ENCODE data around the gene MDH1B.
"Not testable (repeated sequence)": the region's sequence is repeated elsewhere in the genome, so short reads cannot be mapped to it uniquely, and the experiment has no call there.

DNA sequence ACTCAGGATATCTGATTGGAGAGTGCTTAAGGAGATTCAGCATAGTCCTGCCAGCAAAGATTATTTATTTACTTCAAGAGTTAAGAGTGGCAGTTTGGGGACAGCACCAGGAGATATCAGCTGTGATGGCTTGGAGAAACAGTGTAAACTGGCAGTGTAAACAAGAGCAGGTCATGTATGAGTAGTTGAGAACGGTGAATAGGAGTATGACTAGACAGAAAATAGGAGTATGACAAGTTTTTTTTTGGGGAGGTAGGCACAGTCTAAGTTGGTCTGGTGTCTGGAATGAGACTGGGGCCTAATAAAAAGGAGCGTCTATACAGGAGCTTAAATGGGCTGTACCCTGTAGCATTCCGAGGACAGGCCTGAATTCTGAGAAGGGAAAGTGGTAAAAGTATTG is 42.5 kb upstream of the MDH1B start:
- TF ChIP-seq, protein P1, sequence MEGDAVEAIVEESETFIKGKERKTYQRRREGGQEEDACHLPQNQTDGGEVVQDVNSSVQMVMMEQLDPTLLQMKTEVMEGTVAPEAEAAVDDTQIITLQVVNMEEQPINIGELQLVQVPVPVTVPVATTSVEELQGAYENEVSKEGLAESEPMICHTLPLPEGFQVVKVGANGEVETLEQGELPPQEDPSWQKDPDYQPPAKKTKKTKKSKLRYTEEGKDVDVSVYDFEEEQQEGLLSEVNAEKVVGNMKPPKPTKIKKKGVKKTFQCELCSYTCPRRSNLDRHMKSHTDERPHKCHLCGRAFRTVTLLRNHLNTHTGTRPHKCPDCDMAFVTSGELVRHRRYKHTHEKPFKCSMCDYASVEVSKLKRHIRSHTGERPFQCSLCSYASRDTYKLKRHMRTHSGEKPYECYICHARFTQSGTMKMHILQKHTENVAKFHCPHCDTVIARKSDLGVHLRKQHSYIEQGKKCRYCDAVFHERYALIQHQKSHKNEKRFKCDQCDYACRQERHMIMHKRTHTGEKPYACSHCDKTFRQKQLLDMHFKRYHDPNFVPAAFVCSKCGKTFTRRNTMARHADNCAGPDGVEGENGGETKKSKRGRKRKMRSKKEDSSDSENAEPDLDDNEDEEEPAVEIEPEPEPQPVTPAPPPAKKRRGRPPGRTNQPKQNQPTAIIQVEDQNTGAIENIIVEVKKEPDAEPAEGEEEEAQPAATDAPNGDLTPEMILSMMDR (IDR thresholded peaks at IDR 0.05), result not testable (repeated sequence)
- TF ChIP-seq POLR2A (IDR thresholded peaks at IDR 0.05), result not testable (repeated sequence)
